ENCODE data around the gene ALX1.

- TF ChIP-seq POLR2AphosphoS5 (IDR thresholded peaks at IDR 0.05) (no peak), CTCF (IDR thresholded peaks at IDR 0.05) (no peak), POLR2A (IDR thresholded peaks at IDR 0.05) (no peak)
These were observed 30.0 kb downstream of the ALX1 start for GRCh38 chr12:85310025-85310424.
